ENCODE results near the gene ACOX3.

- TF ChIP-seq EZH2 (IDR thresholded peaks at IDR 0.05; ENCODE audit: low read depth) (no peak), CTCF (conservative IDR thresholded peaks at IDR 0.05) (no peak)
Observed at GRCh38 chr4:8478371-8478770, 37.8 kb upstream of the ACOX3 start.
